ENCODE measurements around the gene CBLC.

GRCh38 chr19:44822177-44822576 is 44.5 kb downstream of the CBLC start:
- no peak for TF ChIP-seq ELF4 (IDR thresholded peaks at IDR 0.05)
- no peak for TF ChIP-seq SP1 (IDR thresholded peaks at IDR 0.05)
- TF ChIP-seq ARNT (IDR thresholded peaks at IDR 0.05) = no peak
- no peak for TF ChIP-seq FOXK2 (IDR thresholded peaks at IDR 0.05)
- TF ChIP-seq TARDBP (IDR thresholded peaks at IDR 0.05) = no peak
- no peak for TF ChIP-seq NFRKB (IDR thresholded peaks at IDR 0.05)
- TF ChIP-seq BHLHE40 (IDR thresholded peaks at IDR 0.05; ENCODE audit: borderline replicate concordance) = no peak
- no peak for TF ChIP-seq LEF1 (IDR thresholded peaks at IDR 0.05; ENCODE audit: borderline replicate concordance)
- TF ChIP-seq SUZ12 (IDR thresholded peaks at IDR 0.05) = no peak
